CD14-positive monocyte (primary cell): ENCODE measurements around the gene TTC23. TPM values are rescaled to one million over a fixed set of nuclear protein-coding genes. Genes with fewer than 3 reads are reported as not detected.

Experiments
- DNase-seq, 3 donors: peaks; one replicate each; pipeline ENCODE4 v3.0.0-alpha.2; 2011 to 2022
- H2AFZ ChIP-seq: 2 replicates; pipeline ENCODE4 v1.6.0; 2012; ENCODE audit warnings: mild to moderate bottlenecking, low read depth, low read length, inconsistent platforms; ENCODE audit not compliant: insufficient read depth, poor library complexity, severe bottlenecking
- H3K27ac ChIP-seq, 2 donors: 1 replicate in 1 of 2; 2 replicates in 1 of 2; pipeline ENCODE4 v1.5.1; 2012 to 2013; ENCODE audit warnings: low read length in 2 of 2, control low read depth in 1 of 2, inconsistent platforms in 1 of 2, low read depth in 1 of 2, mild to moderate bottlenecking in 1 of 2
- H3K27me3 ChIP-seq, 2 donors: one replicate each; pipeline versions ENCODE4 v1.6.0 to v1.6.1; 2011 to 2013; ENCODE audit warnings: low read length in 2 of 2; ENCODE audit not compliant: control insufficient read depth in 2 of 2, insufficient read depth in 2 of 2
- H3K36me3 ChIP-seq, 2 donors: replicated peaks in 1 of 2; 1 replicate in 1 of 2; 2 replicates in 1 of 2; pipeline versions ENCODE4 v1.5.1 to v1.6.1; 2012 to 2013; ENCODE audit warnings: low read length in 2 of 2, control low read depth in 1 of 2, inconsistent platforms in 1 of 2, mild to moderate bottlenecking in 1 of 2; ENCODE audit not compliant: insufficient read depth in 2 of 2, control insufficient read depth in 1 of 2
- H3K4me1 ChIP-seq, 2 donors: 1 replicate in 1 of 2; 2 replicates in 1 of 2; pipeline versions ENCODE4 v1.5.1 to v1.6.1; 2012 to 2013; ENCODE audit warnings: low read length in 2 of 2, control low read depth in 1 of 2, inconsistent platforms in 1 of 2, mild to moderate bottlenecking in 1 of 2, moderate library complexity in 1 of 2; ENCODE audit not compliant: insufficient read depth in 2 of 2, control insufficient read depth in 1 of 2
- H3K4me2 ChIP-seq: replicated peaks from 2 replicates; pipeline ENCODE3; 2012; ENCODE audit warnings: low read length, moderate library complexity, mild to moderate bottlenecking; ENCODE audit not compliant: poor library complexity, severe bottlenecking; ENCODE audit errors: extremely low read depth
- H3K4me3 ChIP-seq, 3 experiments: fragments of 200-600 bp in 1 of 3; sonication (generic) in 1 of 3; replicated peaks in 1 of 3; 1 replicate in 2 of 3; 2 replicates in 1 of 3; pipeline ENCODE4 v1.5.1; 2011 to 2013; ENCODE audit warnings: low read length in 3 of 3, mild to moderate bottlenecking in 3 of 3, control low read depth in 2 of 3, low read depth in 2 of 3, inconsistent platforms in 1 of 3, moderate library complexity in 1 of 3
- H3K79me2 ChIP-seq: 2 replicates; pipeline ENCODE4 v1.6.0; 2012; ENCODE audit warnings: mild to moderate bottlenecking, control low read depth, inconsistent platforms, low read length, moderate library complexity; ENCODE audit not compliant: insufficient read depth
- H3K9ac ChIP-seq: 2 replicates; pipeline ENCODE4 v1.6.0; 2017; ENCODE audit warnings: low read length, mild to moderate bottlenecking; ENCODE audit not compliant: insufficient read depth, poor library complexity, severe bottlenecking
- H3K9me3 ChIP-seq, 2 donors: replicated peaks in 1 of 2; 1 replicate in 1 of 2; 2 replicates in 1 of 2; pipeline versions ENCODE4 v1.5.1 to v1.6.1; 2012 to 2013; ENCODE audit warnings: low read length in 2 of 2, control low read depth in 1 of 2; ENCODE audit not compliant: control insufficient read depth in 1 of 2, insufficient read depth in 1 of 2
- H4K20me1 ChIP-seq: 2 replicates; pipeline ENCODE4 v1.6.0; 2012; ENCODE audit warnings: mild to moderate bottlenecking, low read length, control low read depth, moderate library complexity; ENCODE audit not compliant: insufficient read depth
- H3K27ac Mint-ChIP-seq, 7 donors: one replicate each; pipeline ENCODE4 v1.8.0; 2020; ENCODE audit warnings: mild to moderate bottlenecking in 7 of 7, mixed read lengths in 7 of 7, moderate library complexity in 6 of 7, inconsistent platforms in 2 of 7
- H3K27me3 Mint-ChIP-seq, 3 donors: one replicate each; pipeline ENCODE4 v1.8.0; 2021 to 2022; ENCODE audit warnings: low read depth in 3 of 3, mild to moderate bottlenecking in 3 of 3, mixed read lengths in 3 of 3, moderate library complexity in 3 of 3, inconsistent platforms in 1 of 3
- H3K36me3 Mint-ChIP-seq, 2 donors: one replicate each; pipeline ENCODE4 v1.8.0; 2020; ENCODE audit warnings: mixed read lengths in 2 of 2, inconsistent platforms in 1 of 2, mild to moderate bottlenecking in 1 of 2
- H3K4me1 Mint-ChIP-seq: one replicate; pipeline ENCODE4 v1.8.0; 2020; ENCODE audit warnings: mild to moderate bottlenecking, mixed read lengths
- H3K4me3 Mint-ChIP-seq, 2 donors: one replicate each; pipeline ENCODE4 v1.8.0; 2020; ENCODE audit warnings: mild to moderate bottlenecking in 2 of 2, mixed read lengths in 2 of 2, moderate library complexity in 1 of 2
- H3K9me3 Mint-ChIP-seq, 7 donors: one replicate each; pipeline ENCODE4 v1.8.0; 2020 to 2022; ENCODE audit warnings: mixed read lengths in 7 of 7, mild to moderate bottlenecking in 6 of 7, moderate library complexity in 6 of 7, inconsistent platforms in 2 of 7
- WGBS: methylation state at CpG from one replicate; pipeline ENCODE4 v1.1.5; 2013; ENCODE audit warnings: missing lambda C conversion rate; ENCODE audit not compliant: insufficient coverage; 5-methylcytosine and 5-hydroxymethylcytosine counted together
- intact Hi-C, 2 donors: fragments of 100-400 bp; cut with micrococcal nuclease; formaldehyde crosslinking; loops; one replicate each; pipeline versions ENCODE4 v1.15.0 to v1.15.1; 2023
- polyA plus RNA-seq, 3 donors: library from polyadenylated mRNA; depleted of rRNA in 1 of 3; unstranded in 2 of 3; stranded (reverse) in 1 of 3; fragments of 300-500 nt in 2 of 3; fragments of >200 nt in 1 of 3; fragmentation: Illumina TruSeq in 2 of 3; gene quantifications; 1 replicate in 2 of 3; 2 replicates in 1 of 3; pipeline ENCODE4 v1.2.3, GENCODE V29; 2012 to 2021
- TF ChIP-seq, protein P1 (sequence below): fragments of 200-600 bp; IDR thresholded peaks from one replicate; pipeline ENCODE4 v1.8.0; 2022; ENCODE audit warnings: antibody characterized with exemption, mild to moderate bottlenecking

Gene TTC23
- polyA plus RNA-seq, 3 donors, result 0.51 to 0.55 TPM; not detected in 1

DNA sequence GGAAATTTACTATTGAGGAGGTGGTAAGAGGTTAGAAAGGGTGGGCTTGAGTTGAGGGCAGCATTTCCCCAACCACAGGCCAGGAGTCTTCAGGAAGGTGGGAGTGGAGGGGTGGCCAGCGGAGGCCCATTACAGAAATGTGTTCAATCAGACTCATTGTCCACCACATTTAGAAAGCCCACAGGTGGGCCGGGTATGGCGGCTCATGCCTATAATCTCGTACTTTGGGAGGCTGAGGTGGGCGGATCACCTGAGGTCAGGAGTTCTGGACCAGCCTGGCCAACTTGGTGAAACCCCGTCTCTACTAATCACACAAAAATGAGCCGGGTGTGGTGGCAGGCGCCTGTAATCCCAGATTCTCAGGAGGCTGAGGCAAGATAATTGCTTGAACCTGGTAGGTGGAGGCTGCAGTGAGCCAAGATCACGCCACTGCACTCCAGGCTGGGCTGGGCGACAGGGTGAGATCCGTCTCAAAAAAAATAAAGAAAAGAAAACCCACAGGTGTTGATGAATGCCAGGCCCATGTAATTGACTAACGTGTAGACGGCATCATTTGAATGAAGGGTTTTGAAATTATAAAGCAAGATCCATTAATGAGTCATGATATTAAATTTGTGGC, 156.7 kb downstream of the TTC23 start:
- intact Hi-C loops, result no loop called here
- H3K27ac ChIP-seq, result no peak overlapping the region
- no peaks in the 10 kb centered on the region for H3K9me3 ChIP-seq
- peak overlapping the region in 1 of 7 donors; percentile 63 for H3K27ac Mint-ChIP-seq
- TF ChIP-seq, protein P1, sequence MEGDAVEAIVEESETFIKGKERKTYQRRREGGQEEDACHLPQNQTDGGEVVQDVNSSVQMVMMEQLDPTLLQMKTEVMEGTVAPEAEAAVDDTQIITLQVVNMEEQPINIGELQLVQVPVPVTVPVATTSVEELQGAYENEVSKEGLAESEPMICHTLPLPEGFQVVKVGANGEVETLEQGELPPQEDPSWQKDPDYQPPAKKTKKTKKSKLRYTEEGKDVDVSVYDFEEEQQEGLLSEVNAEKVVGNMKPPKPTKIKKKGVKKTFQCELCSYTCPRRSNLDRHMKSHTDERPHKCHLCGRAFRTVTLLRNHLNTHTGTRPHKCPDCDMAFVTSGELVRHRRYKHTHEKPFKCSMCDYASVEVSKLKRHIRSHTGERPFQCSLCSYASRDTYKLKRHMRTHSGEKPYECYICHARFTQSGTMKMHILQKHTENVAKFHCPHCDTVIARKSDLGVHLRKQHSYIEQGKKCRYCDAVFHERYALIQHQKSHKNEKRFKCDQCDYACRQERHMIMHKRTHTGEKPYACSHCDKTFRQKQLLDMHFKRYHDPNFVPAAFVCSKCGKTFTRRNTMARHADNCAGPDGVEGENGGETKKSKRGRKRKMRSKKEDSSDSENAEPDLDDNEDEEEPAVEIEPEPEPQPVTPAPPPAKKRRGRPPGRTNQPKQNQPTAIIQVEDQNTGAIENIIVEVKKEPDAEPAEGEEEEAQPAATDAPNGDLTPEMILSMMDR, result no peak
- H3K9me3 Mint-ChIP-seq, result peaks cover 0 to 2% (median 0%) of the 10 kb centered on the region in 7 donors
- peaks cover 11% of the 10 kb centered on the region for H3K4me1 Mint-ChIP-seq
- no peak for DNase-seq
- H4K20me1 ChIP-seq, result no peaks in the 10 kb centered on the region
- H3K36me3 Mint-ChIP-seq, result no peaks in the 10 kb centered on the region
- no peaks in the 10 kb centered on the region for H3K36me3 ChIP-seq
- WGBS, result 94% methylated on average over 2 of the region's 13 CpGs
- no peaks in the 10 kb centered on the region for H3K27me3 ChIP-seq
- no peak overlapping the region for H3K9ac ChIP-seq
- H3K4me1 ChIP-seq, result peaks cover 2 to 9% of the 10 kb centered on the region in 2 donors
- no peak overlapping the region for H3K4me3 ChIP-seq
- H2AFZ ChIP-seq, result no peak overlapping the region
- H3K4me2 ChIP-seq, result no peak overlapping the region
- no peaks in the 10 kb centered on the region for H3K79me2 ChIP-seq
- peaks cover 2 to 8% (median 6%) of the 10 kb centered on the region in 3 donors for H3K27me3 Mint-ChIP-seq
- H3K4me3 Mint-ChIP-seq, result no peak overlapping the region

DNA sequence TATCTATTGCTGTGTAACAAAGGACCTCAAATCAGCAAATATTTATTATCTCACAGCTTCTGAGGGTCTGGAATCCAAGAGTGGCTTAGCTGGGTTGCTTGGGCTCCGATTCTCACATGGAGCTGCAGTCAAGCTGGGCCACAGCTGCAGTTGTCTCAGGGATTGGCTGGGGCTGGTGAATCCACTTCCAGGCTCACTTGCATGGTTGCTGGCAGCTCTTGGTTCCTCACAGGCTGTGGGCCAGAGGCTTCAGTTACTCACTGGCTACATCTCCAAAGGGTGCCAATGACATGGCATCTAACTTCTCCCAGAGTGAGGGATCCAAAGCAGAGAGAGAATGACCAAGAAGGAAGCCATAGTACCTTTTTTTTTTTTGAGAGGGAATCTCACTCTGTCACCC, 158.4 kb downstream of the TTC23 start:
- H3K36me3 ChIP-seq, result no peaks in the 10 kb centered on the region
- 100% methylated on average over 1 of the region's 1 CpG for WGBS
- peaks cover 11% of the 10 kb centered on the region for H3K4me1 Mint-ChIP-seq
- H3K27me3 ChIP-seq, result no peaks in the 10 kb centered on the region
- TF ChIP-seq, protein P1, result no peak
- peaks cover 0 to 5% (median 4%) of the 10 kb centered on the region in 3 donors for H3K27me3 Mint-ChIP-seq
- H3K4me1 ChIP-seq, result peaks cover 2 to 9% of the 10 kb centered on the region in 2 donors
- H3K4me2 ChIP-seq, result no peak overlapping the region
- H3K9ac ChIP-seq, result no peak overlapping the region
- H3K4me3 Mint-ChIP-seq, result no peak overlapping the region
- no peak overlapping the region for H2AFZ ChIP-seq
- H3K27ac Mint-ChIP-seq, result no peak overlapping the region
- no peak for DNase-seq
- no peaks in the 10 kb centered on the region for H4K20me1 ChIP-seq
- H3K79me2 ChIP-seq, result no peaks in the 10 kb centered on the region
- H3K9me3 Mint-ChIP-seq, result peaks cover 0 to 2% (median 0%) of the 10 kb centered on the region in 7 donors
- no peaks in the 10 kb centered on the region for H3K9me3 ChIP-seq
- intact Hi-C loops, result no loop called here
- no peak overlapping the region for H3K4me3 ChIP-seq
- no peak overlapping the region for H3K27ac ChIP-seq
- no peaks in the 10 kb centered on the region for H3K36me3 Mint-ChIP-seq
